GM23338 (cell line): ENCODE results near the gene TRIM8. TPM values are rescaled to one million over a fixed set of nuclear protein-coding genes. Genes with fewer than 3 reads are reported as not detected.

Experiments
- ATAC-seq: fragments of 200-7000 bp; cut with Tn5 transposase; 3 replicates; pipeline ENCODE4 v1.9.1; 2020
- DNase-seq: peaks from one replicate; pipeline ENCODE4 v3.0.0-alpha.2; 2015; ENCODE audit warnings: low spot score
- H2AFZ ChIP-seq: fragments of 200-600 bp; sonication (generic); 2 replicates; pipeline ENCODE4 v1.8.0; 2016; ENCODE audit warnings: antibody characterized with exemption, mild to moderate bottlenecking, moderate library complexity
- H3F3A ChIP-seq: fragments of 200-600 bp; sonication (generic); replicated peaks from 2 replicates; pipeline ENCODE4 v1.8.0; 2017; ENCODE audit warnings: antibody characterized with exemption, mixed run types, low read depth
- H3K27ac ChIP-seq: fragments of 200-600 bp; sonication (generic); 2 replicates; pipeline ENCODE4 v1.6.1; 2016; ENCODE audit warnings: low read depth
- H3K27me3 ChIP-seq: fragments of 200-600 bp; sonication (generic); 2 replicates; pipeline ENCODE4 v1.8.0; 2016; ENCODE audit warnings: mild to moderate bottlenecking, mixed run types, moderate library complexity; ENCODE audit not compliant: insufficient read depth
- H3K36me3 ChIP-seq: fragments of 200-600 bp; sonication (generic); 2 replicates; pipeline ENCODE4 v1.8.0; 2016; ENCODE audit warnings: mild to moderate bottlenecking; ENCODE audit not compliant: insufficient read depth
- H3K4me1 ChIP-seq: fragments of 200-600 bp; sonication (generic); 2 replicates; pipeline ENCODE4 v1.8.0; 2016; ENCODE audit warnings: mild to moderate bottlenecking, moderate library complexity; ENCODE audit not compliant: insufficient read depth
- H3K4me2 ChIP-seq: fragments of 200-600 bp; sonication (generic); 2 replicates; pipeline ENCODE4 v1.7.1; 2017; ENCODE audit warnings: mixed run types
- H3K4me3 ChIP-seq: fragments of 200-600 bp; sonication (generic); 2 replicates; pipeline ENCODE4 v1.6.1; 2016; ENCODE audit warnings: mixed run types
- H3K79me2 ChIP-seq: fragments of 200-600 bp; sonication (generic); replicated peaks from 2 replicates; pipeline ENCODE4 v1.8.0; 2017; ENCODE audit warnings: mild to moderate bottlenecking; ENCODE audit not compliant: insufficient read depth
- H3K9me2 ChIP-seq: fragments of 200-600 bp; sonication (generic); 2 replicates; pipeline ENCODE4 v1.8.0; 2017; ENCODE audit not compliant: insufficient read depth
- H4K20me1 ChIP-seq: fragments of 200-600 bp; sonication (generic); replicated peaks from 2 replicates; pipeline ENCODE4 v1.8.0; 2017; ENCODE audit warnings: mild to moderate bottlenecking; ENCODE audit not compliant: insufficient read depth
- H3K27ac Mint-ChIP-seq: 2 replicates; pipeline ENCODE4 v1.8.0; 2020; ENCODE audit warnings: inconsistent platforms, mild to moderate bottlenecking, moderate library complexity, mixed read lengths
- H3K27me3 Mint-ChIP-seq: 3 replicates; pipeline ENCODE4 v1.8.0; 2022; ENCODE audit warnings: low read depth, mild to moderate bottlenecking, moderate library complexity, mixed read lengths, inconsistent platforms; ENCODE audit not compliant: insufficient read depth, poor library complexity
- H3K36me3 Mint-ChIP-seq: 3 replicates; pipeline ENCODE4 v1.8.0; 2021; ENCODE audit warnings: low read depth, mild to moderate bottlenecking, inconsistent platforms, moderate library complexity, mixed read lengths
- H3K4me1 Mint-ChIP-seq: 3 replicates; pipeline ENCODE4 v1.8.0; 2020; ENCODE audit warnings: mild to moderate bottlenecking, inconsistent platforms, mixed read lengths
- H3K4me3 Mint-ChIP-seq: 3 replicates; pipeline ENCODE4 v1.8.0; 2021; ENCODE audit warnings: moderate library complexity, mild to moderate bottlenecking, inconsistent platforms, mixed read lengths
- H3K9me3 Mint-ChIP-seq: 3 replicates; pipeline ENCODE4 v1.8.0; 2020; ENCODE audit warnings: moderate library complexity, mild to moderate bottlenecking, inconsistent platforms, mixed read lengths
- CREB1 ChIP-seq: fragments of 250-450 bp; sonication (Bioruptor Pico); IDR thresholded peaks from 2 replicates; pipeline ENCODE4 v1.5.0; 2020; ENCODE audit warnings: low read depth, mild to moderate bottlenecking, moderate library complexity
- CTCF ChIP-seq, 2 experiments: fragments of 200-600 bp in 1 of 2; sonication (generic) in 1 of 2; conservative IDR thresholded peaks; 2 replicates each; pipeline versions ENCODE4 v1.5.1 to v1.6.1; 2016 to 2017; ENCODE audit warnings: antibody characterized with exemption in 2 of 2, low read depth in 2 of 2, mild to moderate bottlenecking in 2 of 2, moderate library complexity in 1 of 2
- EZH2 ChIP-seq: fragments of 200-600 bp; sonication (generic); IDR thresholded peaks from one replicate; pipeline ENCODE4 v1.8.0; 2017; ENCODE audit warnings: antibody characterized with exemption, mild to moderate bottlenecking, low read depth; ENCODE audit not compliant: unreplicated experiment
- POLR2AphosphoS5 ChIP-seq: IDR thresholded peaks from 2 replicates; pipeline ENCODE4 v1.6.1; 2016; ENCODE audit warnings: antibody characterized with exemption, low read depth
- REST ChIP-seq: IDR thresholded peaks from one replicate; pipeline ENCODE4 v1.6.1; 2018; ENCODE audit warnings: antibody characterized with exemption; ENCODE audit not compliant: unreplicated experiment
- ZNF331 ChIP-seq: fragments of 250-450 bp; sonication (Bioruptor Pico); IDR thresholded peaks from 2 replicates; pipeline ENCODE4 v1.5.0; 2020; ENCODE audit warnings: low read depth, mild to moderate bottlenecking, moderate library complexity
- polyA plus RNA-seq: library from polyadenylated mRNA; unstranded; fragments of >200 nt; fragmentation: Nextera tagmentation; extraction: Ambion mirVana; gene quantifications from 2 replicates; pipeline ENCODE4 v1.2.1, GENCODE V29; 2016
- total RNA-seq: library from RNA; depleted of rRNA; stranded (reverse); fragments of >200 nt; shearing (Covaris generic); gene quantifications from 2 replicates; pipeline ENCODE4 v1.2.3, GENCODE V29; 2014

Gene TRIM8
- total and polyA plus RNA-seq, 2 experiments from 2014 or later = 15.1 to 36.7 TPM

GRCh38 chr10:102617816-102618215 lies 26.5 kb upstream of the TRIM8 start:
- TF ChIP-seq CTCF (conservative IDR thresholded peaks at IDR 0.05; ENCODE audit: low read depth in 2 of 2) = no peak
- Histone ChIP-seq H3K4me3 (no peak overlapping the region), H3K4me1 (peaks cover 3% of the 10 kb centered on the region; the same call in 1 of the 2 replicates), H4K20me1 (no peaks in the 10 kb centered on the region), H3K9me2 (no peaks in the 10 kb centered on the region), H3K4me2 (no peak overlapping the region), H3K36me3 (no peaks in the 10 kb centered on the region), H2AFZ (no peak overlapping the region), H3K79me2 (no peaks in the 10 kb centered on the region), H3F3A (no peaks in the 10 kb centered on the region), H3K27me3 (no peaks in the 10 kb centered on the region), H3K27ac (no peak overlapping the region)
- Mint-ChIP-seq H3K27ac (no peak overlapping the region), H3K27me3 (peaks cover 7% of the 10 kb centered on the region), H3K4me3 (no peak overlapping the region), H3K4me1 (peaks cover 32% of the 10 kb centered on the region), H3K9me3 (no peaks in the 10 kb centered on the region), H3K36me3 (no peaks in the 10 kb centered on the region; the same call in 1 of the 3 replicates)
- DNase-seq = no peak
- ATAC-seq = no peak

GRCh38 chr10:102619281-102619981 lies 24.8 kb upstream of the TRIM8 start:
- no peaks in the 10 kb centered on the region for H3K79me2 ChIP-seq
- TF ChIP-seq POLR2AphosphoS5 = no peak
- TF ChIP-seq REST = no peak
- no peak for TF ChIP-seq CREB1 (CRISPR knock-in tag)
- TF ChIP-seq EZH2 = no peak
- TF ChIP-seq ZNF331 (CRISPR knock-in tag) = no peak
- no peak for TF ChIP-seq CTCF (conservative IDR thresholded peaks at IDR 0.05; ENCODE audit: low read depth in 2 of 2)
- no peaks in the 10 kb centered on the region for H3K27me3 ChIP-seq
- H3F3A ChIP-seq = no peaks in the 10 kb centered on the region
- H3K36me3 ChIP-seq = no peaks in the 10 kb centered on the region
- peaks cover 3% of the 10 kb centered on the region; the same call in 1 of the 2 replicates for H3K4me1 ChIP-seq
- Mint-ChIP-seq H3K9me3 (no peaks in the 10 kb centered on the region), H3K4me1 (peaks cover 35% of the 10 kb centered on the region), H3K36me3 (no peaks in the 10 kb centered on the region; the same call in 1 of the 3 replicates), H3K4me3 (no peak overlapping the region), H3K27ac (peak overlapping the region; percentile 44; the same call in 1 of the 2 replicates), H3K27me3 (peaks cover 11% of the 10 kb centered on the region)
- DNase-seq (no peak), ATAC-seq (no peak)
- no peaks in the 10 kb centered on the region for H3K9me2 ChIP-seq
- no peak overlapping the region for H3K27ac ChIP-seq
- no peak overlapping the region for H2AFZ ChIP-seq
- no peak overlapping the region for H3K4me2 ChIP-seq
- H3K4me3 ChIP-seq = no peak overlapping the region
- H4K20me1 ChIP-seq = no peaks in the 10 kb centered on the region
